Progenitor cell of endocrine pancreas (in vitro differentiated cells): ENCODE results near the gene FBXL4. TPM values are rescaled to one million over a fixed set of nuclear protein-coding genes. Genes with fewer than 3 reads are reported as not detected.

Experiments
- DNase-seq: peaks from one replicate; pipeline ENCODE4 v3.0.0; 2021; ENCODE audit warnings: low spot score; ENCODE audit not compliant: unreplicated experiment
- H3K27ac Mint-ChIP-seq: 2 replicates; pipeline ENCODE4 v1.8.0; 2021; ENCODE audit warnings: mild to moderate bottlenecking, moderate library complexity, mixed read lengths
- H3K27me3 Mint-ChIP-seq: 2 replicates; pipeline ENCODE4 v1.8.0; 2021; ENCODE audit warnings: mixed read lengths
- H3K36me3 Mint-ChIP-seq: 2 replicates; pipeline ENCODE4 v1.8.0; 2022; ENCODE audit warnings: mixed read lengths; ENCODE audit not compliant: insufficient read depth
- H3K4me1 Mint-ChIP-seq: 2 replicates; pipeline ENCODE4 v1.8.0; 2021; ENCODE audit warnings: low read depth, mixed read lengths
- H3K4me3 Mint-ChIP-seq: 2 replicates; pipeline ENCODE4 v1.8.0; 2021; ENCODE audit warnings: low read depth, mild to moderate bottlenecking, moderate library complexity, mixed read lengths
- H3K9me3 Mint-ChIP-seq: 2 replicates; pipeline ENCODE4 v1.8.0; 2021; ENCODE audit warnings: low read depth, mixed read lengths
- CTCF ChIP-seq: fragments of 200-600 bp; sonication (generic); IDR thresholded peaks from one replicate; pipeline ENCODE4 v1.5.0; 2021; ENCODE audit warnings: antibody characterized with exemption, mild to moderate bottlenecking; ENCODE audit not compliant: unreplicated experiment
- total RNA-seq: library from RNA; stranded (reverse); gene quantifications from 2 replicates; pipeline ENCODE4 v1.2.1, GENCODE V29; 2021

FBXL4 gene
- total RNA-seq, 1 donor from 2014 or later: 18.3 TPM

- H3K9me3 Mint-ChIP-seq: peaks cover 5% of the 10 kb centered on the region
- no peaks in the 10 kb centered on the region for H3K27me3 Mint-ChIP-seq
- no peak for DNase-seq
- no peak overlapping the region for H3K27ac Mint-ChIP-seq
- H3K36me3 Mint-ChIP-seq: no peaks in the 10 kb centered on the region
- no peak overlapping the region for H3K4me3 Mint-ChIP-seq
- H3K4me1 Mint-ChIP-seq: peaks cover 7% of the 10 kb centered on the region
- no peak for TF ChIP-seq CTCF
These were observed 36.4 kb upstream of the FBXL4 start for GRCh38 chr6:98984121-98984520.

- no peak for DNase-seq
- TF ChIP-seq CTCF: no peak
- Mint-ChIP-seq H3K27me3 (no peaks in the 10 kb centered on the region), H3K36me3 (no peaks in the 10 kb centered on the region), H3K9me3 (peaks cover 2% of the 10 kb centered on the region), H3K4me1 (peaks cover 8% of the 10 kb centered on the region), H3K27ac (no peak overlapping the region), H3K4me3 (no peak overlapping the region)
These were observed 33.7 kb upstream of the FBXL4 start for GRCh38 chr6:98981473-98981872.

DNA sequence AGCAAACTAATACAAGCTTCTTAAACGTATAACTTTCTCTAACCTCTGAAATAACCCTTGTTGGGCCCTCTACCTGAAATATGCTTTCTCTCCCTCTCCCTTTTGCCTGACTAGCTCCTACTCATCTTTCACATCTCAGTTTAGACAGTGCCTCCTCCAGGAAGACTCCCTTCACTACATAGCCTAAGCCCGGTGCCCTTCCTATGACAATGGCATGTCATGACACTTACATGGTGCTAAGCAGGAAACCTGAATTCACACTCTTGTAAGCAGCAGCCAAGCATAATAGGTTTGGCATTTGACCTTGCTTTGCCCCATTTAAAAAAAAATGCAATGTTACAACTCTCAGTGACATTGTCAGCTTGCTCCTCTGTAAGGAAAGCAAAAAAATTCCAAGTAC, 33.1 kb upstream of the FBXL4 start:
- DNase-seq: no peak
- H3K9me3 Mint-ChIP-seq: no peaks in the 10 kb centered on the region
- no peak for TF ChIP-seq CTCF
- no peak overlapping the region for H3K27ac Mint-ChIP-seq
- H3K4me3 Mint-ChIP-seq: no peak overlapping the region
- H3K36me3 Mint-ChIP-seq: no peaks in the 10 kb centered on the region
- H3K4me1 Mint-ChIP-seq: peaks cover 7% of the 10 kb centered on the region
- H3K27me3 Mint-ChIP-seq: no peaks in the 10 kb centered on the region

- H3K4me3 Mint-ChIP-seq: no peak overlapping the region
- DNase-seq: no peak
- no peaks in the 10 kb centered on the region for H3K36me3 Mint-ChIP-seq
- peaks cover 3% of the 10 kb centered on the region for H3K4me1 Mint-ChIP-seq
- no peak for TF ChIP-seq CTCF
- no peak overlapping the region for H3K27ac Mint-ChIP-seq
- H3K9me3 Mint-ChIP-seq: no peaks in the 10 kb centered on the region
- H3K27me3 Mint-ChIP-seq: no peaks in the 10 kb centered on the region
These were observed 30.0 kb upstream of the FBXL4 start for GRCh38 chr6:98977671-98978292.

DNA sequence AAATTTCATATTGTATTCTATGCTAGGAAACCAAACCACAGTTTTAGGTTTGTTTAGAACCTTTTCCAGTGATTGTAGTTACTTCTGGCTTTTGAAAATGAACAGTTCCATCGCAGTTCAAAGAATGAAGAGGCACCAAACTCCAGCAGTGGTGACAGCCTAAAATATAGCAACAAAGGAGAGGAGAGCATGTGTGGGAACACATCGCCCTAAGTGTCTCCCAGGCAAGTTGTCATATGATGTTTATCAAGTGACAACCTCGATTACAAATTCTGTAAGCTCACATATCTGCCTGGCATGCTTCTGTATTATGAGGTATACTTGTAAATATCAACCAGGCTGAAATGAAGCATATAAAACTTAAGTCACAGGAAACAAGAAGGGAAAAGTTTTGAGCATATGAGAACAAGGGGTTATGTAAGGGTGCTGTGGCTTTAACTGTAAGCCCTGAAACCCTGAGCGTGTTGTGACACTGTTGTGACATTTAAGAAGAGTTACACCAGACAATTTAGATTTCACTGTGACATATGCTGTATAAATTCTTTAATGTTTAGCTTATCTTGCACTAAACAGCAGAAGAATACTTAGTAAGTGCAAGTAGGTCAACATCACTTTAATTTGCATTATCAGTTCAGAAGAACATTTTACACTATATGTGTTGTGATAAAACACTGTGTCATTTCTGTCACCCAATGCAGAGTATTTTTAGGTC, 29.1 kb upstream of the FBXL4 start:
- H3K27ac Mint-ChIP-seq: no peak overlapping the region
- peaks cover 3% of the 10 kb centered on the region for H3K4me1 Mint-ChIP-seq
- H3K27me3 Mint-ChIP-seq: no peaks in the 10 kb centered on the region
- no peak for DNase-seq
- no peak for TF ChIP-seq CTCF
- no peaks in the 10 kb centered on the region for H3K9me3 Mint-ChIP-seq
- H3K4me3 Mint-ChIP-seq: no peak overlapping the region
- no peaks in the 10 kb centered on the region for H3K36me3 Mint-ChIP-seq
